Stimulated activated CD4-positive, alpha-beta T cell treated with anti-CD3 and anti-CD28 coated beads, Interleukin-12 subunit alpha, Interleukin-12 subunit beta, amount 100 ng/mL, for 4 hours (primary cell): ENCODE measurements around the gene DCST1.

ENCODE experiments used
- DNase-seq: peaks from one replicate; pipeline ENCODE4 v3.0.0-alpha.2; 2020

Gene DCST1

GRCh38 chr1:155014709-155015508, 18.7 kb upstream of the DCST1 start:
- DNase-seq: no peak

- no peak for DNase-seq
Observed at GRCh38 chr1:155015527-155016230, 17.9 kb upstream of the DCST1 start.

- DNase-seq: no peak
Observed at GRCh38 chr1:155016231-155016831, 17.3 kb upstream of the DCST1 start.

GRCh38 chr1:155017041-155017945, 16.3 kb upstream of the DCST1 start:
- peak; percentile 92 for DNase-seq

GRCh38 chr1:155017946-155018316, 15.7 kb upstream of the DCST1 start:
- no peak for DNase-seq

GRCh38 chr1:155018617-155019348, 14.8 kb upstream of the DCST1 start:
- DNase-seq: no peak

GRCh38 chr1:155019377-155020245, 14.0 kb upstream of the DCST1 start:
- DNase-seq: no peak

- DNase-seq: no peak
Observed at GRCh38 chr1:155022136-155022926, 11.3 kb upstream of the DCST1 start.

GRCh38 chr1:155022927-155023236, 10.7 kb upstream of the DCST1 start:
- no peak for DNase-seq

- no peak for DNase-seq
Observed at GRCh38 chr1:155023627-155024026, 10.0 kb upstream of the DCST1 start.

GRCh38 chr1:155024315-155024714, 9.3 kb upstream of the DCST1 start:
- no peak for DNase-seq

- no peak for DNase-seq
Observed at GRCh38 chr1:155026154-155026553, 7.5 kb upstream of the DCST1 start.

GRCh38 chr1:155026588-155026987, 7.0 kb upstream of the DCST1 start:
- DNase-seq: no peak

- no peak for DNase-seq
Observed at GRCh38 chr1:155029513-155030242, 3.9 kb upstream of the DCST1 start.

GRCh38 chr1:155030243-155030795, 3.3 kb upstream of the DCST1 start:
- DNase-seq: no peak

GRCh38 chr1:155030899-155031298, 2.7 kb upstream of the DCST1 start:
- no peak for DNase-seq

- no peak for DNase-seq
Observed at GRCh38 chr1:155032886-155033285, 738 bp upstream of the DCST1 start.

- no peak for DNase-seq
Observed at GRCh38 chr1:155034318-155035208, 939 bp downstream of the DCST1 start.
